CD4-positive, alpha-beta T cell (primary cell): Measurements from ENCODE around the gene ANKRD13D. TPM values are rescaled to one million over a fixed set of nuclear protein-coding genes. Genes with fewer than 3 reads are reported as not detected.

Experiments
- ATAC-seq: fragments of 200-7000 bp; cut with Tn5 transposase; one replicate; pipeline ENCODE4 v1.10.0; 2022; ENCODE audit warnings: mild to moderate bottlenecking; ENCODE audit not compliant: poor library complexity
- CTCF ChIA-PET: fragments of 350-600 bp; sonication (Branson Sonifier 250); formaldehyde crosslinking; loops from one replicate; lab custom pipeline; 2021; ENCODE audit warnings: antibody characterized with exemption, inconsistent platforms; lab: Charles Lee
- POLR2A ChIA-PET: fragments of 350-600 bp; sonication (Branson Sonifier 250); formaldehyde crosslinking; loops from one replicate; lab custom pipeline; 2021; ENCODE audit warnings: antibody characterized with exemption, inconsistent platforms; lab: Charles Lee
- DNase-seq, 14 experiments: peaks; one replicate each; pipeline ENCODE4 v3.0.0-alpha.2; 2013 to 2020; ENCODE audit warnings: mixed read lengths in 2 of 14
- H3K27ac ChIP-seq, 2 donors: one replicate each; pipeline versions ENCODE4 v1.5.1 to v1.7.0; 2013; ENCODE audit warnings: low read length in 2 of 2, low read depth in 1 of 2, mild to moderate bottlenecking in 1 of 2
- H3K27me3 ChIP-seq, 2 experiments: 1 replicate in 1 of 2; 2 replicates in 1 of 2; pipeline versions ENCODE4 v1.6.1 to v1.7.0; 2013; ENCODE audit warnings: low read length in 2 of 2, control low read depth in 1 of 2, mild to moderate bottlenecking in 1 of 2, moderate library complexity in 1 of 2; ENCODE audit not compliant: insufficient read depth in 2 of 2, control insufficient read depth in 1 of 2
- H3K36me3 ChIP-seq: one replicate; pipeline ENCODE4 v1.6.1; 2013; ENCODE audit warnings: low read length, control low read depth; ENCODE audit not compliant: insufficient read depth
- H3K4me1 ChIP-seq: one replicate; pipeline ENCODE4 v1.6.1; 2013; ENCODE audit warnings: low read length, control low read depth; ENCODE audit not compliant: insufficient read depth
- H3K4me3 ChIP-seq: one replicate; pipeline ENCODE4 v1.5.1; 2013; ENCODE audit warnings: mild to moderate bottlenecking, low read length, moderate library complexity
- H3K9me3 ChIP-seq, 2 experiments: 1 replicate in 1 of 2; 2 replicates in 1 of 2; pipeline versions ENCODE4 v1.6.1 to v1.7.0; 2013; ENCODE audit warnings: low read length in 2 of 2, mild to moderate bottlenecking in 2 of 2, control low read depth in 1 of 2, moderate library complexity in 1 of 2; ENCODE audit not compliant: control insufficient read depth in 1 of 2, insufficient read depth in 1 of 2
- H3K27ac Mint-ChIP-seq: one replicate; pipeline ENCODE4 v1.8.0; 2020; ENCODE audit warnings: mixed read lengths
- H3K27me3 Mint-ChIP-seq: one replicate; pipeline ENCODE4 v1.8.0; 2021; ENCODE audit warnings: mixed read lengths
- H3K36me3 Mint-ChIP-seq: one replicate; pipeline ENCODE4 v1.8.0; 2021; ENCODE audit warnings: low read depth, mixed read lengths
- H3K4me1 Mint-ChIP-seq: one replicate; pipeline ENCODE4 v1.8.0; 2021; ENCODE audit warnings: low read depth, mixed read lengths
- H3K4me3 Mint-ChIP-seq: one replicate; pipeline ENCODE4 v1.8.0; 2020; ENCODE audit warnings: mild to moderate bottlenecking, mixed read lengths
- H3K9me3 Mint-ChIP-seq: one replicate; pipeline ENCODE4 v1.8.0; 2020; ENCODE audit warnings: mixed read lengths
- CTCF ChIP-seq: fragments of 200-600 bp; IDR thresholded peaks from one replicate; pipeline ENCODE4 v1.8.0; 2022; ENCODE audit warnings: antibody characterized with exemption, mild to moderate bottlenecking
- intact Hi-C, 2 experiments: fragments of 100-400 bp; cut with DNase I in 1 of 2; cut with micrococcal nuclease in 1 of 2; formaldehyde crosslinking; loops; one replicate each; pipeline versions ENCODE4 v1.15.1 to v1.9.0; 2023 to 2025; cut with DNase I, micrococcal nuclease
- total RNA-seq, 174 experiments: library from RNA in 2 of 174; stranded (reverse) in 2 of 174; gene quantifications; one replicate each; pipeline ENCODE4 v1.2.3 and lab custom pipeline; 2021 to 2026

ANKRD13D gene
- total RNA-seq, 2 experiments from 2014 or later: 160 to 161 TPM

GRCh38 chr11:67272327-67273259 lies 16.5 kb upstream of the ANKRD13D start:
- POLR2A ChIA-PET: interaction anchor here (0.8 to 8.8 kb wide), 15 partner anchors 8 to 193 kb away, joined by 3 to 188 read pairs (median 7); partner anchors contain the start of genes ANKRD13D, KDM2A, PPP1CA and RAD9A
- no peak for ATAC-seq
- H3K27me3 Mint-ChIP-seq: no peaks in the 10 kb centered on the region
- no peaks in the 10 kb centered on the region for H3K27me3 ChIP-seq
- H3K4me1 ChIP-seq: peaks cover 100% of the 10 kb centered on the region
- H3K27ac ChIP-seq: peak overlapping the region; percentile 35 to 90
- H3K36me3 ChIP-seq: peaks cover 66% of the 10 kb centered on the region
- peak overlapping the region; percentile 90 for H3K27ac Mint-ChIP-seq
- no peaks in the 10 kb centered on the region for H3K9me3 Mint-ChIP-seq
- DNase-seq: peak in 5 of 14 experiments; percentile 4 to 61 (median 50)
- peak overlapping the region; percentile 98 for H3K4me3 Mint-ChIP-seq
- no peaks in the 10 kb centered on the region for H3K9me3 ChIP-seq
- no peak for TF ChIP-seq CTCF
- CTCF ChIA-PET: interaction anchor here (0.6 to 6.7 kb wide), 6 partner anchors 10 to 84 kb away, joined by 3 to 64 read pairs (median 7); partner anchors contain the start of gene ANKRD13D
- peaks cover 89% of the 10 kb centered on the region for H3K4me1 Mint-ChIP-seq
- H3K4me3 ChIP-seq: peak overlapping the region; percentile 96
- intact Hi-C loops: loop anchor here in 1 of 2 experiments (1.0 kb wide), 1 partner anchor 15 kb away; no protein-coding TSS in a partner anchor
- H3K36me3 Mint-ChIP-seq: peaks cover 66% of the 10 kb centered on the region

- H3K4me1 ChIP-seq: peaks cover 100% of the 10 kb centered on the region
- TF ChIP-seq CTCF: no peak
- CTCF ChIA-PET: interaction anchor here (0.6 to 3.5 kb wide), 4 partner anchors 11 to 62 kb away, joined by 3 to 22 read pairs (median 6); partner anchors contain the start of gene ANKRD13D
- peak overlapping the region; percentile 96 for H3K4me3 ChIP-seq
- no peaks in the 10 kb centered on the region for H3K27me3 ChIP-seq
- peak overlapping the region; percentile 90 for H3K27ac Mint-ChIP-seq
- DNase-seq (peak in 2 of 14 experiments; percentile 4 to 30), ATAC-seq (no peak)
- H3K36me3 Mint-ChIP-seq: peaks cover 65% of the 10 kb centered on the region
- H3K9me3 ChIP-seq: no peaks in the 10 kb centered on the region
- peaks cover 83% of the 10 kb centered on the region for H3K4me1 Mint-ChIP-seq
- H3K36me3 ChIP-seq: peaks cover 67% of the 10 kb centered on the region
- peak overlapping the region; percentile 35 to 90 for H3K27ac ChIP-seq
- intact Hi-C loops: no loop called here
- H3K9me3 Mint-ChIP-seq: no peaks in the 10 kb centered on the region
- H3K27me3 Mint-ChIP-seq: no peaks in the 10 kb centered on the region
- peak overlapping the region; percentile 65 for H3K4me3 Mint-ChIP-seq
- POLR2A ChIA-PET: interaction anchor here (0.7 to 8.8 kb wide), 8 partner anchors 10 to 155 kb away, joined by 3 to 188 read pairs (median 6); partner anchors contain the start of genes ANKRD13D, KDM2A and PPP1CA
Observed at GRCh38 chr11:67273260-67273990, 15.7 kb upstream of the ANKRD13D start.
